Measurements from ENCODE around the gene FKTN. TPM values are rescaled to one million over a fixed set of nuclear protein-coding genes. Genes with fewer than 3 reads are reported as not detected.

Gene FKTN
- total RNA-seq, 1 donor from 2014 or later, result 16.4 TPM

- Mint-ChIP-seq H3K9me3 (ENCODE audit: unreplicated experiment) (no peaks in the 10 kb centered on the region), H3K27ac (ENCODE audit: unreplicated experiment) (no peak within 1 kb of the TSS), H3K4me1 (ENCODE audit: unreplicated experiment) (peaks cover 13% of the 10 kb centered on the region), H3K27me3 (ENCODE audit: unreplicated experiment) (peaks cover 1% of the 10 kb centered on the region), H3K4me3 (ENCODE audit: unreplicated experiment) (no peak within 1 kb of the TSS), H3K36me3 (ENCODE audit: low read depth, unreplicated experiment) (peaks cover 4% of the 10 kb centered on the region)
- no peak for TF ChIP-seq CTCF (IDR thresholded peaks at IDR 0.05; ENCODE audit: unreplicated experiment)
- no peak for DNase-seq (ENCODE audit: low spot score)
These were observed 104.5 kb downstream of the FKTN start, which contains the start of gene TAL2 for GRCh38 chr9:105662184-105663104. TSS of gene TAL2 (plus strand) at chr9:105662457. CDS start at chr9:105662497, 40 bp downstream.

- Mint-ChIP-seq H3K27me3 (ENCODE audit: unreplicated experiment) (peaks cover 1% of the 10 kb centered on the region), H3K27ac (ENCODE audit: unreplicated experiment) (no peak overlapping the region), H3K9me3 (ENCODE audit: unreplicated experiment) (no peaks in the 10 kb centered on the region), H3K36me3 (ENCODE audit: low read depth, unreplicated experiment) (peaks cover 4% of the 10 kb centered on the region), H3K4me3 (ENCODE audit: unreplicated experiment) (no peak overlapping the region), H3K4me1 (ENCODE audit: unreplicated experiment) (peaks cover 6% of the 10 kb centered on the region)
- DNase-seq (ENCODE audit: low spot score), result no peak
- no peak for TF ChIP-seq CTCF (IDR thresholded peaks at IDR 0.05; ENCODE audit: unreplicated experiment)
These were observed 106.0 kb downstream of the FKTN start for GRCh38 chr9:105663914-105664313.

GRCh38 chr9:105667867-105668266, 109.9 kb downstream of the FKTN start:
- Mint-ChIP-seq H3K9me3 (ENCODE audit: unreplicated experiment) (no peaks in the 10 kb centered on the region), H3K27ac (ENCODE audit: unreplicated experiment) (no peak overlapping the region), H3K27me3 (ENCODE audit: unreplicated experiment) (no peaks in the 10 kb centered on the region), H3K36me3 (ENCODE audit: low read depth, unreplicated experiment) (no peaks in the 10 kb centered on the region), H3K4me3 (ENCODE audit: unreplicated experiment) (no peak overlapping the region), H3K4me1 (ENCODE audit: unreplicated experiment) (peaks cover 2% of the 10 kb centered on the region)
- no peak for TF ChIP-seq CTCF (IDR thresholded peaks at IDR 0.05; ENCODE audit: unreplicated experiment)
- DNase-seq (ENCODE audit: low spot score), result no peak

- H3K4me1 Mint-ChIP-seq (ENCODE audit: unreplicated experiment), result peaks cover 2% of the 10 kb centered on the region
- H3K27ac Mint-ChIP-seq (ENCODE audit: unreplicated experiment), result no peak overlapping the region
- TF ChIP-seq CTCF (IDR thresholded peaks at IDR 0.05; ENCODE audit: unreplicated experiment), result no peak
- H3K4me3 Mint-ChIP-seq (ENCODE audit: unreplicated experiment), result no peak overlapping the region
- DNase-seq (ENCODE audit: low spot score), result no peak
- H3K36me3 Mint-ChIP-seq (ENCODE audit: low read depth, unreplicated experiment), result no peaks in the 10 kb centered on the region
- H3K27me3 Mint-ChIP-seq (ENCODE audit: unreplicated experiment), result no peaks in the 10 kb centered on the region
- H3K9me3 Mint-ChIP-seq (ENCODE audit: unreplicated experiment), result no peaks in the 10 kb centered on the region
These were observed 112.4 kb downstream of the FKTN start for GRCh38 chr9:105670315-105670714.

GRCh38 chr9:105670775-105671174, 112.8 kb downstream of the FKTN start:
- Mint-ChIP-seq H3K27me3 (ENCODE audit: unreplicated experiment) (no peaks in the 10 kb centered on the region), H3K4me3 (ENCODE audit: unreplicated experiment) (no peak overlapping the region), H3K9me3 (ENCODE audit: unreplicated experiment) (no peaks in the 10 kb centered on the region), H3K4me1 (ENCODE audit: unreplicated experiment) (peaks cover 2% of the 10 kb centered on the region), H3K27ac (ENCODE audit: unreplicated experiment) (no peak overlapping the region), H3K36me3 (ENCODE audit: low read depth, unreplicated experiment) (no peaks in the 10 kb centered on the region)
- no peak for TF ChIP-seq CTCF (IDR thresholded peaks at IDR 0.05; ENCODE audit: unreplicated experiment)
- DNase-seq (ENCODE audit: low spot score), result no peak

Measured in endothelial cell (in vitro differentiated cells).